Measurements from ENCODE around the gene SPEG. TPM values are rescaled to one million over a fixed set of nuclear protein-coding genes. Genes with fewer than 3 reads are reported as not detected.

Gene SPEG
- total RNA-seq, 2 donors from 2014 or later, result 2.9 to 3.6 TPM

GRCh38 chr2:219478916-219479315, 44.3 kb downstream of the SPEG start:
- H3K36me3 ChIP-seq (replicated peaks in 1 of 2; ENCODE audit: insufficient read depth in 1 of 2, low read depth in 2 of 2), result no peaks in the 10 kb centered on the region
- peaks cover 3% of the 10 kb centered on the region for H3K4me1 ChIP-seq
- no peak for TF ChIP-seq POLR2A (IDR thresholded peaks at IDR 0.05)
- ATAC-seq (no peak), DNase-seq (no peak)
- no peak overlapping the region for H3K27ac ChIP-seq
- 47 to 59% methylated on average over 6 to 8 of the region's 8 CpGs for WGBS, 2 donors
- intact Hi-C loops (cut with DNase I), result loop anchor here (5.0 kb wide), 1 partner anchor 48 kb away; no protein-coding TSS in a partner anchor
- H3K9me3 ChIP-seq, result no peaks in the 10 kb centered on the region
- H3K27me3 ChIP-seq, result peaks cover under 1 to 12% of the 10 kb centered on the region in 2 donors
- H3K4me3 ChIP-seq, result no peak overlapping the region

GRCh38 chr2:219480004-219480403, 45.4 kb downstream of the SPEG start:
- TF ChIP-seq CTCF (IDR thresholded peaks at IDR 0.05) (no peak), POLR2A (IDR thresholded peaks at IDR 0.05) (no peak)
- peaks cover 13% of the 10 kb centered on the region for H3K4me1 ChIP-seq
- peaks cover 9 to 23% of the 10 kb centered on the region in 2 donors for H3K27me3 ChIP-seq
- intact Hi-C loops (cut with DNase I), result no loop called here
- 79 to 80% methylated on average over 1 to 8 of the region's 8 CpGs for WGBS, 2 donors
- H3K27ac ChIP-seq, result no peak overlapping the region
- H3K36me3 ChIP-seq (replicated peaks in 1 of 2; ENCODE audit: insufficient read depth in 1 of 2, low read depth in 2 of 2), result no peaks in the 10 kb centered on the region
- H3K9me3 ChIP-seq, result no peaks in the 10 kb centered on the region
- DNase-seq (no peak), ATAC-seq (no peak)
- H3K4me3 ChIP-seq, result no peak overlapping the region

- Histone ChIP-seq H3K27ac (no peak overlapping the region), H3K9me3 (no peaks in the 10 kb centered on the region), H3K27me3 (peaks cover 9 to 30% of the 10 kb centered on the region in 2 donors), H3K4me1 (peaks cover 13% of the 10 kb centered on the region), H3K4me3 (no peak overlapping the region), H3K36me3 (replicated peaks in 1 of 2; ENCODE audit: insufficient read depth in 1 of 2, low read depth in 2 of 2) (no peaks in the 10 kb centered on the region)
- intact Hi-C loops (cut with DNase I), result no loop called here
- 79 to 85% methylated on average over 8 to 13 of the region's 17 CpGs for WGBS, 2 donors
- TF ChIP-seq POLR2A (IDR thresholded peaks at IDR 0.05), result no peak
- no peak for TF ChIP-seq CTCF (IDR thresholded peaks at IDR 0.05)
- DNase-seq (no peak), ATAC-seq (no peak)
Measured at GRCh38 chr2:219482674-219483405, 48.2 kb downstream of the SPEG start.

GRCh38 chr2:219483451-219484342, 49.1 kb downstream of the SPEG start:
- H3K27me3 ChIP-seq, result peaks cover 9 to 30% of the 10 kb centered on the region in 2 donors

GRCh38 chr2:219484343-219485200, 49.9 kb downstream of the SPEG start:
- TF ChIP-seq POLR2A (IDR thresholded peaks at IDR 0.05) (peak in 1 of 3 donors; percentile 16), CTCF (IDR thresholded peaks at IDR 0.05) (no peak)
- 4 to 5% methylated on average over 3 to 73 of the region's 89 CpGs for WGBS, 2 donors
- Histone ChIP-seq H3K36me3 (replicated peaks in 1 of 2; ENCODE audit: insufficient read depth in 1 of 2, low read depth in 2 of 2) (no peaks in the 10 kb centered on the region), H3K4me3 (no peak overlapping the region), H3K4me1 (peaks cover 13% of the 10 kb centered on the region), H3K27me3 (peaks cover 9 to 30% of the 10 kb centered on the region in 2 donors), H3K9me3 (no peaks in the 10 kb centered on the region), H3K27ac (no peak overlapping the region)
- DNase-seq (peak in 2 of 4 donors; percentile 25 to 29), ATAC-seq (peak; percentile 29)
- intact Hi-C loops (cut with DNase I), result no loop called here

More at GRCh38 chr2:219483451-219484342, 49.1 kb downstream of the SPEG start:
- H3K4me1 ChIP-seq, result peaks cover 13% of the 10 kb centered on the region
- no peak for ATAC-seq
- intact Hi-C loops (cut with DNase I), result no loop called here
- no peak overlapping the region for H3K4me3 ChIP-seq
- no peaks in the 10 kb centered on the region for H3K36me3 ChIP-seq (replicated peaks in 1 of 2; ENCODE audit: insufficient read depth in 1 of 2, low read depth in 2 of 2)
- no peaks in the 10 kb centered on the region for H3K9me3 ChIP-seq
- no peak for TF ChIP-seq POLR2A (IDR thresholded peaks at IDR 0.05)
- 24 to 29% methylated on average over 4 to 57 of the region's 58 CpGs for whole genome bisulfite sequencing, 2 donors
- H3K27ac ChIP-seq, result no peak overlapping the region
- DNase-seq, result no peak

Data from body of pancreas (tissue), 4 donors.